CD8-positive, alpha-beta memory T cell (primary cell): ENCODE measurements around the gene NKX1-1. TPM values are rescaled to one million over a fixed set of nuclear protein-coding genes. Genes with fewer than 3 reads are reported as not detected.

Experiments used
- CTCF ChIA-PET: fragments of 350-600 bp; sonication (Branson Sonifier 250); formaldehyde crosslinking; loops from one replicate; lab custom pipeline; 2021; ENCODE audit warnings: antibody characterized with exemption; lab: Charles Lee
- POLR2A ChIA-PET: fragments of 350-600 bp; sonication (Branson Sonifier 250); formaldehyde crosslinking; loops from one replicate; lab custom pipeline; 2021; ENCODE audit warnings: antibody characterized with exemption; lab: Charles Lee
- DNase-seq, 5 donors: peaks; one replicate each; pipeline versions ENCODE4 v3.0.0 to v3.0.0-alpha.2; 2020 to 2022; ENCODE audit warnings: mixed read lengths in 1 of 5
- H3K27ac ChIP-seq: one replicate; pipeline ENCODE4 v1.7.0; 2013; ENCODE audit warnings: low read depth, mild to moderate bottlenecking, low read length, moderate library complexity
- H3K27me3 ChIP-seq: 2 replicates; pipeline ENCODE4 v1.7.0; 2013; ENCODE audit warnings: low read length, mild to moderate bottlenecking; ENCODE audit not compliant: insufficient read depth, poor library complexity, severe bottlenecking
- H3K36me3 ChIP-seq: 2 replicates; pipeline ENCODE4 v1.7.0; 2013; ENCODE audit warnings: mild to moderate bottlenecking, low read length, moderate library complexity; ENCODE audit not compliant: insufficient read depth
- H3K4me1 ChIP-seq: 2 replicates; pipeline ENCODE4 v1.7.0; 2013; ENCODE audit warnings: mild to moderate bottlenecking, low read length, moderate library complexity; ENCODE audit not compliant: insufficient read depth
- H3K4me3 ChIP-seq: 2 replicates; pipeline ENCODE4 v1.7.0; 2013; ENCODE audit warnings: mild to moderate bottlenecking, low read length
- H3K9me3 ChIP-seq: 2 replicates; pipeline ENCODE4 v1.7.0; 2013; ENCODE audit warnings: mild to moderate bottlenecking, low read length
- H3K27ac Mint-ChIP-seq, 8 donors: one replicate each; pipeline ENCODE4 v1.8.0; 2020 to 2021; ENCODE audit warnings: mixed read lengths in 8 of 8, mild to moderate bottlenecking in 6 of 8, inconsistent platforms in 3 of 8, moderate library complexity in 3 of 8
- H3K27me3 Mint-ChIP-seq, 2 donors: one replicate each; pipeline ENCODE4 v1.8.0; 2020 to 2021; ENCODE audit warnings: mixed read lengths in 2 of 2, mild to moderate bottlenecking in 1 of 2, moderate library complexity in 1 of 2
- H3K36me3 Mint-ChIP-seq, 3 donors: one replicate each; pipeline ENCODE4 v1.8.0; 2020 to 2021; ENCODE audit warnings: mixed read lengths in 3 of 3, inconsistent platforms in 1 of 3, mild to moderate bottlenecking in 1 of 3
- H3K4me1 Mint-ChIP-seq, 3 donors: one replicate each; pipeline ENCODE4 v1.8.0; 2020 to 2021; ENCODE audit warnings: mixed read lengths in 3 of 3, inconsistent platforms in 1 of 3, mild to moderate bottlenecking in 1 of 3
- H3K4me3 Mint-ChIP-seq, 7 donors: one replicate each; pipeline ENCODE4 v1.8.0; 2020 to 2021; ENCODE audit warnings: mixed read lengths in 7 of 7, mild to moderate bottlenecking in 6 of 7, moderate library complexity in 4 of 7, inconsistent platforms in 2 of 7
- H3K9me3 Mint-ChIP-seq, 5 donors: one replicate each; pipeline ENCODE4 v1.8.0; 2020 to 2022; ENCODE audit warnings: mixed read lengths in 5 of 5, mild to moderate bottlenecking in 3 of 5, moderate library complexity in 2 of 5, inconsistent platforms in 1 of 5
- polyA plus RNA-seq: library from polyadenylated mRNA; unstranded; fragments of 300-500 nt; fragmentation: Illumina TruSeq; gene quantifications from one replicate; pipeline ENCODE4 v1.2.3, GENCODE V29; 2021
- total RNA-seq, 2 experiments: library from RNA; stranded (reverse); gene quantifications; one replicate each; pipeline ENCODE4 v1.2.3, GENCODE V29; 2021

NKX1-1 gene
- total and polyA plus RNA-seq, 3 experiments from 2014 or later, result not detected

GRCh38 chr4:1359976-1360375 is 46.3 kb downstream of the NKX1-1 start:
- H3K4me1 ChIP-seq, result no peaks in the 10 kb centered on the region
- ChIA-PET CTCF (no interaction called here), POLR2A (no interaction called here)
- H3K36me3 ChIP-seq, result no peaks in the 10 kb centered on the region
- no peak overlapping the region for H3K27ac ChIP-seq
- no peaks in the 10 kb centered on the region for H3K9me3 Mint-ChIP-seq
- peaks cover 0 to 42% (median 0%) of the 10 kb centered on the region in 3 donors for H3K36me3 Mint-ChIP-seq
- no peak for DNase-seq
- H3K4me3 ChIP-seq, result no peak overlapping the region
- no peak overlapping the region for H3K27ac Mint-ChIP-seq
- no peaks in the 10 kb centered on the region for H3K27me3 Mint-ChIP-seq
- H3K4me1 Mint-ChIP-seq, result peaks cover 0 to 2% (median 0%) of the 10 kb centered on the region in 3 donors
- H3K27me3 ChIP-seq, result no peaks in the 10 kb centered on the region
- H3K9me3 ChIP-seq, result no peaks in the 10 kb centered on the region
- H3K4me3 Mint-ChIP-seq, result no peak overlapping the region

- Mint-ChIP-seq H3K27ac (no peak overlapping the region), H3K4me1 (peaks cover 0 to 2% (median 0%) of the 10 kb centered on the region in 3 donors), H3K9me3 (no peaks in the 10 kb centered on the region), H3K36me3 (peaks cover 0 to 46% (median 0%) of the 10 kb centered on the region in 3 donors), H3K27me3 (no peaks in the 10 kb centered on the region), H3K4me3 (no peak overlapping the region)
- Histone ChIP-seq H3K36me3 (no peaks in the 10 kb centered on the region), H3K4me3 (no peak overlapping the region), H3K9me3 (no peaks in the 10 kb centered on the region), H3K4me1 (no peaks in the 10 kb centered on the region), H3K27ac (no peak overlapping the region), H3K27me3 (no peaks in the 10 kb centered on the region)
- no peak for DNase-seq
- ChIA-PET POLR2A (no interaction called here), CTCF (interaction anchor here (6.0 kb wide), 1 partner anchor 247 kb away, joined by 34 read pairs; no protein-coding TSS in a partner anchor)
Measured at GRCh38 chr4:1359144-1359501, 47.1 kb downstream of the NKX1-1 start.

GRCh38 chr4:1358421-1359143 is 47.7 kb downstream of the NKX1-1 start:
- no peak overlapping the region for H3K27ac Mint-ChIP-seq
- H3K4me1 Mint-ChIP-seq, result peaks cover 0 to 2% (median 0%) of the 10 kb centered on the region in 3 donors
- DNase-seq, result no peak
- POLR2A ChIA-PET, result no interaction called here
- no peaks in the 10 kb centered on the region for H3K9me3 Mint-ChIP-seq
- no peak overlapping the region for H3K4me3 Mint-ChIP-seq
- Histone ChIP-seq H3K36me3 (no peaks in the 10 kb centered on the region), H3K4me1 (no peaks in the 10 kb centered on the region), H3K27me3 (no peaks in the 10 kb centered on the region), H3K27ac (no peak overlapping the region), H3K9me3 (no peaks in the 10 kb centered on the region), H3K4me3 (no peak overlapping the region)
- CTCF ChIA-PET, result interaction anchor here (6.0 kb wide), 1 partner anchor 247 kb away, joined by 34 read pairs; no protein-coding TSS in a partner anchor
- H3K36me3 Mint-ChIP-seq, result peaks cover 0 to 47% (median 0%) of the 10 kb centered on the region in 3 donors
- no peaks in the 10 kb centered on the region for H3K27me3 Mint-ChIP-seq

- POLR2A ChIA-PET, result no interaction called here
- H3K27me3 Mint-ChIP-seq, result no peaks in the 10 kb centered on the region
- CTCF ChIA-PET, result interaction anchor here (0.8 to 6.0 kb wide), 3 partner anchors 248 to 274 kb away, joined by 5 to 34 read pairs (median 5); no protein-coding TSS in a partner anchor
- H3K4me1 Mint-ChIP-seq, result peaks cover 0 to 2% (median 0%) of the 10 kb centered on the region in 3 donors
- no peak overlapping the region for H3K4me3 Mint-ChIP-seq
- Histone ChIP-seq H3K36me3 (no peaks in the 10 kb centered on the region), H3K27me3 (no peaks in the 10 kb centered on the region), H3K27ac (no peak overlapping the region), H3K4me3 (no peak overlapping the region), H3K9me3 (no peaks in the 10 kb centered on the region), H3K4me1 (no peaks in the 10 kb centered on the region)
- peaks cover 0 to 49% (median 0%) of the 10 kb centered on the region in 3 donors for H3K36me3 Mint-ChIP-seq
- H3K9me3 Mint-ChIP-seq, result no peaks in the 10 kb centered on the region
- DNase-seq, result no peak
- H3K27ac Mint-ChIP-seq, result no peak overlapping the region
Measured at GRCh38 chr4:1357356-1358248, 48.6 kb downstream of the NKX1-1 start.

- peak overlapping the region in 1 of 8 donors; percentile 60 for H3K27ac Mint-ChIP-seq
- H3K36me3 ChIP-seq, result no peaks in the 10 kb centered on the region
- no peaks in the 10 kb centered on the region for H3K9me3 ChIP-seq
- POLR2A ChIA-PET, result interaction anchor here (1.2 kb wide), 1 partner anchor 249 kb away, joined by 5 read pairs; no protein-coding TSS in a partner anchor
- no peak overlapping the region for H3K4me3 Mint-ChIP-seq
- H3K27me3 Mint-ChIP-seq, result no peaks in the 10 kb centered on the region
- peak in 4 of 5 donors; percentile 18 to 63 (median 26) for DNase-seq
- no peak overlapping the region for H3K27ac ChIP-seq
- peaks cover 7% of the 10 kb centered on the region for H3K4me1 ChIP-seq
- no peaks in the 10 kb centered on the region for H3K27me3 ChIP-seq
- CTCF ChIA-PET, result interaction anchor here (0.8 to 6.0 kb wide), 11 partner anchors 10 to 275 kb away, joined by 3 to 34 read pairs (median 5); partner anchors contain the start of gene UVSSA
- H3K9me3 Mint-ChIP-seq, result no peaks in the 10 kb centered on the region
- peaks cover 0 to 48% (median 0%) of the 10 kb centered on the region in 3 donors for H3K36me3 Mint-ChIP-seq
- H3K4me1 Mint-ChIP-seq, result peaks cover 7 to 10% (median 7%) of the 10 kb centered on the region in 3 donors
- no peak overlapping the region for H3K4me3 ChIP-seq
Measured at GRCh38 chr4:1356181-1356998, 49.9 kb downstream of the NKX1-1 start.

GRCh38 chr4:1355378-1355777 is 50.9 kb downstream of the NKX1-1 start:
- no peak overlapping the region for H3K4me3 Mint-ChIP-seq
- CTCF ChIA-PET, result interaction anchor here (1.2 to 6.0 kb wide), 8 partner anchors 9 to 274 kb away, joined by 3 to 34 read pairs (median 6); partner anchors contain the start of gene UVSSA
- H3K27me3 ChIP-seq, result no peaks in the 10 kb centered on the region
- no peak overlapping the region for H3K27ac Mint-ChIP-seq
- H3K9me3 ChIP-seq, result no peaks in the 10 kb centered on the region
- no peak for DNase-seq
- no peaks in the 10 kb centered on the region for H3K9me3 Mint-ChIP-seq
- H3K27ac ChIP-seq, result no peak overlapping the region
- H3K36me3 Mint-ChIP-seq, result peaks cover 0 to 46% (median 0%) of the 10 kb centered on the region in 3 donors
- no peaks in the 10 kb centered on the region for H3K27me3 Mint-ChIP-seq
- H3K36me3 ChIP-seq, result no peaks in the 10 kb centered on the region
- peaks cover 8 to 14% (median 10%) of the 10 kb centered on the region in 3 donors for H3K4me1 Mint-ChIP-seq
- peaks cover 7% of the 10 kb centered on the region for H3K4me1 ChIP-seq
- no peak overlapping the region for H3K4me3 ChIP-seq
- POLR2A ChIA-PET, result interaction anchor here (1.2 kb wide), 1 partner anchor 250 kb away, joined by 5 read pairs; no protein-coding TSS in a partner anchor

GRCh38 chr4:1354983-1355275 is 51.3 kb downstream of the NKX1-1 start:
- no peaks in the 10 kb centered on the region for H3K27me3 Mint-ChIP-seq
- peaks cover 0 to 51% (median 0%) of the 10 kb centered on the region in 3 donors for H3K36me3 Mint-ChIP-seq
- H3K4me1 Mint-ChIP-seq, result peaks cover 8 to 18% (median 12%) of the 10 kb centered on the region in 3 donors
- Histone ChIP-seq H3K4me3 (no peak overlapping the region), H3K27ac (no peak overlapping the region), H3K36me3 (no peaks in the 10 kb centered on the region), H3K4me1 (peaks cover 7% of the 10 kb centered on the region), H3K27me3 (no peaks in the 10 kb centered on the region), H3K9me3 (no peaks in the 10 kb centered on the region)
- H3K9me3 Mint-ChIP-seq, result no peaks in the 10 kb centered on the region
- no peak overlapping the region for H3K4me3 Mint-ChIP-seq
- H3K27ac Mint-ChIP-seq, result no peak overlapping the region
- ChIA-PET POLR2A (no interaction called here), CTCF (interaction anchor here (0.6 to 6.0 kb wide), 6 partner anchors 8 to 274 kb away, joined by 3 to 34 read pairs (median 10); partner anchors contain the start of gene UVSSA)
- no peak for DNase-seq
